Testis (tissue), 3 donors: ENCODE results near the gene CCDC57. TPM values are rescaled to one million over a fixed set of nuclear protein-coding genes. Genes with fewer than 3 reads are reported as not detected.

ENCODE experiments used
- DNase-seq: peaks from one replicate; pipeline ENCODE4 v3.0.0-alpha.2; 2019
- H3K27ac ChIP-seq, 2 donors: fragments of 200-600 bp; sonication (generic); one replicate each; pipeline ENCODE4 v1.5.1; 2019
- H3K27me3 ChIP-seq: fragments of 200-600 bp; sonication (generic); one replicate; pipeline ENCODE4 v1.5.1; 2019
- H3K36me3 ChIP-seq: fragments of 200-600 bp; sonication (generic); one replicate; pipeline ENCODE4 v1.5.1; 2017; ENCODE audit warnings: low read depth; ENCODE audit errors: missing control alignments
- H3K4me1 ChIP-seq: fragments of 200-600 bp; sonication (generic); one replicate; pipeline ENCODE4 v1.5.1; 2019
- H3K4me3 ChIP-seq, 2 donors: fragments of 200-600 bp; sonication (generic); one replicate each; pipeline ENCODE4 v1.5.1; 2017 to 2019
- H3K9me3 ChIP-seq: fragments of 200-600 bp; sonication (generic); one replicate; pipeline ENCODE4 v1.5.1; 2017
- POLR2A ChIP-seq: fragments of 450-650 bp; IDR thresholded peaks from one replicate; pipeline ENCODE4 v1.6.1; 2017; ENCODE audit warnings: antibody characterized with exemption, mild to moderate bottlenecking, moderate library complexity
- WGBS, 2 donors: methylation state at CpG; one replicate each; pipeline ENCODE4 v1.1.5; 2018; 5-methylcytosine and 5-hydroxymethylcytosine counted together
- intact Hi-C: fragments of 100-400 bp; cut with DNase I; formaldehyde crosslinking; loops from one replicate; pipeline ENCODE4 v1.15.1; 2023; ENCODE audit warnings: low total_unique reads
- polyA plus RNA-seq: library from polyadenylated mRNA; stranded (reverse); fragments of 350-450 nt; fragmentation: Illumina TruSeq; extraction: RNeasy Lipid Tissue Mini Kit (QIAGEN cat#74804); gene quantifications from one replicate; pipeline ENCODE4 v1.2.3, GENCODE V29; 2014; ENCODE audit warnings: low read depth, low replicate concordance; ENCODE audit not compliant: insufficient read depth
- total RNA-seq, 2 donors: library from RNA; depleted of rRNA; stranded (reverse); fragments of >200 nt; gene quantifications; one replicate each; pipeline ENCODE4 v1.2.3, GENCODE V29; 2016
- TF ChIP-seq, protein P1 (sequence below), 3 experiments: fragments of 450-650 bp in 2 of 3; fragments of 200-600 bp in 1 of 3; sonication (generic) in 1 of 3; IDR thresholded peaks; one replicate each; pipeline ENCODE4 v1.5.1; 2016 to 2019; ENCODE audit warnings: antibody characterized with exemption in 3 of 3, mild to moderate bottlenecking in 2 of 3, moderate library complexity in 1 of 3

The CCDC57 gene
- total and polyA plus RNA-seq, 3 donors from 2014 or later = 61.3 to 111 (median 71.8) TPM

DNA sequence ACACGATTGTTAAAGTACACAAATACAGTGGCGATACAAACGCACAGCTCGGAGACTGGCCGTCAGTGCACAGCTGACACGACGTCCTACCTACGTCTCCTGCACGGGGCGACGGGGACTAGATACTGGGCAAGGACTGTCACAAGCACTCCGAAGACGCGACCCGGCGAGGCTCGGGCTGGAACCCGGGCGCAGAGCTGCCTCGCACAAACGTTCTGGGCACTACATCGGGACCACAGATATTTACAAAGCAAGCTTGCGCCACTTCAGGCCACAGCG, 30.0 kb upstream of the CCDC57 start:
- 55 to 79% methylated on average over 24 of the region's 24 CpGs for WGBS, 2 donors
- Histone ChIP-seq H3K36me3 (no peaks in the 10 kb centered on the region), H3K27ac (peak overlapping the region; percentile 78 to 86), H3K4me1 (peaks cover 85% of the 10 kb centered on the region), H3K4me3 (no peak overlapping the region), H3K9me3 (no peaks in the 10 kb centered on the region), H3K27me3 (no peaks in the 10 kb centered on the region)
- intact Hi-C loops = loop anchor here (10.0 kb wide), 1 partner anchor 52 kb away; no protein-coding TSS in a partner anchor
- no peak for TF ChIP-seq POLR2A
- TF ChIP-seq, protein P1, sequence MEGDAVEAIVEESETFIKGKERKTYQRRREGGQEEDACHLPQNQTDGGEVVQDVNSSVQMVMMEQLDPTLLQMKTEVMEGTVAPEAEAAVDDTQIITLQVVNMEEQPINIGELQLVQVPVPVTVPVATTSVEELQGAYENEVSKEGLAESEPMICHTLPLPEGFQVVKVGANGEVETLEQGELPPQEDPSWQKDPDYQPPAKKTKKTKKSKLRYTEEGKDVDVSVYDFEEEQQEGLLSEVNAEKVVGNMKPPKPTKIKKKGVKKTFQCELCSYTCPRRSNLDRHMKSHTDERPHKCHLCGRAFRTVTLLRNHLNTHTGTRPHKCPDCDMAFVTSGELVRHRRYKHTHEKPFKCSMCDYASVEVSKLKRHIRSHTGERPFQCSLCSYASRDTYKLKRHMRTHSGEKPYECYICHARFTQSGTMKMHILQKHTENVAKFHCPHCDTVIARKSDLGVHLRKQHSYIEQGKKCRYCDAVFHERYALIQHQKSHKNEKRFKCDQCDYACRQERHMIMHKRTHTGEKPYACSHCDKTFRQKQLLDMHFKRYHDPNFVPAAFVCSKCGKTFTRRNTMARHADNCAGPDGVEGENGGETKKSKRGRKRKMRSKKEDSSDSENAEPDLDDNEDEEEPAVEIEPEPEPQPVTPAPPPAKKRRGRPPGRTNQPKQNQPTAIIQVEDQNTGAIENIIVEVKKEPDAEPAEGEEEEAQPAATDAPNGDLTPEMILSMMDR (IDR thresholded peaks at IDR 0.05) = no peak
- DNase-seq = no peak

- H3K4me1 ChIP-seq = peaks cover 82% of the 10 kb centered on the region
- DNase-seq = peak; percentile 84
- 22 to 50% methylated on average over 1 to 20 of the region's 20 CpGs for WGBS, 2 donors
- intact Hi-C loops = loop anchor here (10.0 kb wide), 1 partner anchor 53 kb away; no protein-coding TSS in a partner anchor
- H3K27ac ChIP-seq = peak overlapping the region; percentile 78 to 86
- H3K36me3 ChIP-seq = no peaks in the 10 kb centered on the region
- TF ChIP-seq, protein P1 (IDR thresholded peaks at IDR 0.05) = no peak
- no peak for TF ChIP-seq POLR2A
- H3K27me3 ChIP-seq = no peaks in the 10 kb centered on the region
- H3K9me3 ChIP-seq = no peaks in the 10 kb centered on the region
- no peak overlapping the region for H3K4me3 ChIP-seq
These were observed 29.5 kb upstream of the CCDC57 start for GRCh38 chr17:82241926-82242697.

DNA sequence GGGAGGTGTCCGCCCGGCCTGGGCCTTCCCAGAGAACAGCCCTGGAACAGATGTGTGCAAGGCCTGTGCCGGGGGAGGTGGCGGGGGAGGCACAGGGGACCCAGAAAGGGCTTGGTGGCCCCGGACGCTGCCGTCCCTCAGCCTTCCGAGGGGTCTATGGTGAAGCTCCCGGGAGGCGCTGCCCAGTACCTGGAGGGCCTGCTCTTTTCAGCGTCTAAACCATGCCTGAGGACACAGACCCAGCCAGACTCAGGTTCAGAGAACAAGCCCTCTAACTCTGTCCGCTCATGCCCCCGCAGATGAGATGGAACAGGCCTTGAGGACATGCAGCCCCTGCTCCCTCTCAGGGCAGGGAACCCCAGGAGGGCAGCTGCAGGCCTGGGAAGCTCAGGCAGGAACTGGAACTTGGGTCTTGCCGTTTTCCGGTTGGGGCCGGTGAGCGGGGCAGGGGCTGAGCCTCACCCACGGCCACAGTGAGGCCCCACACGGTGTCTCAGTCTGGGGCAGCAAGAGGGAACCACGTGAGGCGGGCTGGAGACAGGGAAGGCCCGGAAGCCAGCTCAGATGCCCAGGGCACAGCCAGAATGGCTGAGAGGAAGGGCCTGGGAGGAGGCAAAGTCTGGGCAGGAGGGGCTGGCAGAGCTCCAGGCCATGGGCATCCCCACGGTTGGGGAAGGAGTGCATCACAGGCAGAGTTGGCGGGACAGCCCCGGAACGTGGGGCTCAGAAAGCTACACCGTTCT, 28.7 kb upstream of the CCDC57 start:
- H3K27ac ChIP-seq = peak overlapping the region; percentile 78 to 86
- H3K9me3 ChIP-seq = no peaks in the 10 kb centered on the region
- TF ChIP-seq, protein P1 (IDR thresholded peaks at IDR 0.05) = no peak
- TF ChIP-seq POLR2A = no peak
- DNase-seq = no peak
- peaks cover 78% of the 10 kb centered on the region for H3K4me1 ChIP-seq
- WGBS, 2 donors = 43 to 52% methylated on average over 20 to 27 of the region's 27 CpGs
- no peaks in the 10 kb centered on the region for H3K36me3 ChIP-seq
- H3K4me3 ChIP-seq = no peak overlapping the region
- no peaks in the 10 kb centered on the region for H3K27me3 ChIP-seq
- intact Hi-C loops = loop anchor here (10.0 kb wide), 1 partner anchor 53 kb away; no protein-coding TSS in a partner anchor

- H3K9me3 ChIP-seq = no peaks in the 10 kb centered on the region
- no peaks in the 10 kb centered on the region for H3K36me3 ChIP-seq
- TF ChIP-seq, protein P1 (IDR thresholded peaks at IDR 0.05) = no peak
- no peak for TF ChIP-seq POLR2A
- no peak overlapping the region for H3K4me3 ChIP-seq
- peak overlapping the region; percentile 78 to 86 for H3K27ac ChIP-seq
- no peak for DNase-seq
- intact Hi-C loops = loop anchor here (10.0 kb wide), 1 partner anchor 54 kb away; no protein-coding TSS in a partner anchor
- no peaks in the 10 kb centered on the region for H3K27me3 ChIP-seq
- H3K4me1 ChIP-seq = peaks cover 78% of the 10 kb centered on the region
- 49 to 56% methylated on average over 10 to 20 of the region's 20 CpGs for WGBS, 2 donors
These were observed 28.0 kb upstream of the CCDC57 start for GRCh38 chr17:82240506-82241182.
